Endothelial cell of hepatic sinusoid (primary cell): ENCODE data around the gene SHB.
"Not testable (repeated sequence)": the region's sequence is repeated elsewhere in the genome, so short reads cannot be mapped to it uniquely, and the experiment has no call there.

Source experiments
- in situ Hi-C: cut with HindIII; loops from 2 replicates; pipeline ENCODE4 v1.10.0; 2017; ENCODE audit warnings: low sequenced_read_pairs

Gene SHB

DNA sequence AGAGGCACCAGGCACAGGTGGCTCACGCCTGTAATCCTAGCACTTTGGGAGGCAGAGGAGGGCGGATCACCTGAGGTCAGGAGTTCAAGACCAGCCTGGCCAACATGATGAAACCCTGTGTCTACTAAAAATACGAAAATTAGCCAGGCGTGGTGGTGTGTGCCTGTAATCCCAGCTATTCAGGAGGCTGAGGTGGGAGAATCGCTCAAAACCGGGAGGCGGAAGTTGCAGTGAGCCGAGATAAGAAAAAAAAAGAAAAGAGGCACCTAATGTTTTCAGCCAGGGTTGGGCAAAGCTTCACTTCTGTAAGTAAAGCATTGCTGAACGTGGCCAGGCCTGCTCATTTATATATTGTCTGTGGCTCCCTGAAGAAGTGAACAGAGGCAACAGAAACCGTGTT, 23.1 kb downstream of the SHB start:
- in situ Hi-C loops, result not testable (repeated sequence)

GRCh38 chr9:38044706-38045105, 24.3 kb downstream of the SHB start:
- in situ Hi-C loops, result no loop called here

GRCh38 chr9:38043931-38044623, 24.9 kb downstream of the SHB start:
- in situ Hi-C loops, result no loop called here

GRCh38 chr9:38042626-38043357, 26.2 kb downstream of the SHB start:
- in situ Hi-C loops, result no loop called here

DNA sequence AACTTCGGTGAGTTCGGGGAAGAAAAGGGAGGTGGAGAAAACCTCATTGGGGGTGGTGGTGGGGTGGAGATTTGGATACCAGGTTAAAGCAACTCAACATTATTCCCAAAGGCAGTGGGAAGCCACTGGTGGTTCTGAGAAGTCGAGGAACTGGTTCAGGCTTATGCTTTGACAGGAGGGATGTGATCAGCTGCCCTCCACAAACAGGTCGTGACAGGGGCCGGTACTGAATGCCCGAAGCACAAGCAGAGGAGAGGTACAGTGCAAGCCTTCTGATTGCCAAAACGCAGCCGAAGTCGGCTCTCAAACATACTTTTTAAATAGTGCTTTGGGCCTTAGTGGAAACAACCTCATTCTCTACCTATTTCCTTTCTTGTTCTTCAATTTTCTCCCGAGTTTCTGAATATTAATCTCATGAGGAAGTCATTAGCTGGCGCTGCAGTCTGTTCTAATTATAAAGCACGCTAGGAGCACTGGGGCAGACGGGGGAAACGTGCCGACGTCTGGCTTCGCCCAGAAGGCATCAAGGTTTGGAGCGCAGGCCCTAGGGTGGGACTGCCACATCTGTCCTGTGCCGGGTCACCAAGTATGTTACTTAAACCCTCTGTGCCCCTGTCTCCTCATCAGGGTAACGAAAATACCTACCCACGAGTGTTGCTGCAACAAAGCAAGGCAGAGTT, 27.3 kb downstream of the SHB start:
- in situ Hi-C loops, result no loop called here

DNA sequence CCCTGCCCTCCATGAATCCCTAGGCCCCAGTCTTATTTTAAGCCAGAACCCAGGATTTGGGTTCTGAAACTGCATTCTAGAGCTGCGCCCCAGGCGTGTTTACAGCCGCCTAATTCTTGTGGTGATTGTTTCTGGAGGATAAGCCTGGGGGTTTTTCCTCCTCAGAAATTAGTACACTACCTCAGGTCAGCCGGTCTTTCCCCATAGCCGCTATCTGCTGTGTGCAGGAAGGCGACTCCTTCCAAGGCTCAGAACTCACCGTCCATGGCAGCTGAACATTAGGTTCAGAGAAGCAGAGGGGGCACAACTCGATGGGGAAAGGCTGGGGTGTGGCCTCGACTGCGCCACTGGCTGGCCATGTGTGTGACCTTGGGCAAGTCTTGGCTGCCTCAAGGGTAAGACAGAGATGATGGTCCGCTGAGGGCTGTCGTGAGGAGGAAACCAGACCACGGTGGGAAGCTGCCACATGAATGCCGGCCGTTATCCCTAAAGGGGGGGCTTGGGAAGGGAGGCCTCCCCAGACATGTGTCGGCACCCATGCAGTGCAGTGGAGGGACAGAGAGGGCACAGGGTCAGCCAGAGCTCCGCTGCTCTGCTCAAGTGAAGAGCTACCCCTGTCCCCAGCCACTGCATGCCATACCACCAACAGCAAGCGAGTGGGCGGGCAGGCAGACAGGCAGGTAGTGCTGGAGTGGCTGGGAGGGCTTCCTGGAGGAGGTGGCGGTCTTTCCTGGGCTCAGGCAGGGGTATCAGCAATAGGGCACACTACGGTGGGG, 28.9 kb downstream of the SHB start:
- in situ Hi-C loops, result no loop called here

- in situ Hi-C loops, result no loop called here
Measured at GRCh38 chr9:38039090-38039906, 29.7 kb downstream of the SHB start.

- in situ Hi-C loops, result no loop called here
Measured at GRCh38 chr9:38038307-38039089, 30.5 kb downstream of the SHB start.

- in situ Hi-C loops, result no loop called here
Measured at GRCh38 chr9:38037981-38038306, 31.1 kb downstream of the SHB start.

GRCh38 chr9:38036359-38037084, 32.5 kb downstream of the SHB start:
- in situ Hi-C loops, result no loop called here

- in situ Hi-C loops, result no loop called here
Measured at GRCh38 chr9:38035873-38036272, 33.2 kb downstream of the SHB start.

DNA sequence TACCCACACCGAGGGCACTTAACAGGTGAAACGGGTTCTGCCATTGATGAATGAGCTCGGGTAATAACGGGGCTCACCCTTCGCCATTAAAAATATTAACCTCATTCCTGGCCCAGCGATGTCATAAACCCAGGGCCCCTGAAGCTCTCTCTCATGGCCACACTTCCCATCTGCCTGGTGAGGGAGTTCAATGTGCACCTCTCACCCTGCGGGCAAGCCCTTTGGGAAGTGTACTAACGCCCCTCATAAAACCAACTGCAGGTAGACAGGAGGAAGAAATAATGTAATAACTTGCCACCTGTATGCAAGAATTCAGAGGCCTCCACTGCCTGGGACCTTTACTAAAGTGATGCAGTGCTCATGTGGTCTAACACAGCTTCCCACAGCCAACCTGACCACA, 35.1 kb downstream of the SHB start:
- in situ Hi-C loops, result no loop called here

DNA sequence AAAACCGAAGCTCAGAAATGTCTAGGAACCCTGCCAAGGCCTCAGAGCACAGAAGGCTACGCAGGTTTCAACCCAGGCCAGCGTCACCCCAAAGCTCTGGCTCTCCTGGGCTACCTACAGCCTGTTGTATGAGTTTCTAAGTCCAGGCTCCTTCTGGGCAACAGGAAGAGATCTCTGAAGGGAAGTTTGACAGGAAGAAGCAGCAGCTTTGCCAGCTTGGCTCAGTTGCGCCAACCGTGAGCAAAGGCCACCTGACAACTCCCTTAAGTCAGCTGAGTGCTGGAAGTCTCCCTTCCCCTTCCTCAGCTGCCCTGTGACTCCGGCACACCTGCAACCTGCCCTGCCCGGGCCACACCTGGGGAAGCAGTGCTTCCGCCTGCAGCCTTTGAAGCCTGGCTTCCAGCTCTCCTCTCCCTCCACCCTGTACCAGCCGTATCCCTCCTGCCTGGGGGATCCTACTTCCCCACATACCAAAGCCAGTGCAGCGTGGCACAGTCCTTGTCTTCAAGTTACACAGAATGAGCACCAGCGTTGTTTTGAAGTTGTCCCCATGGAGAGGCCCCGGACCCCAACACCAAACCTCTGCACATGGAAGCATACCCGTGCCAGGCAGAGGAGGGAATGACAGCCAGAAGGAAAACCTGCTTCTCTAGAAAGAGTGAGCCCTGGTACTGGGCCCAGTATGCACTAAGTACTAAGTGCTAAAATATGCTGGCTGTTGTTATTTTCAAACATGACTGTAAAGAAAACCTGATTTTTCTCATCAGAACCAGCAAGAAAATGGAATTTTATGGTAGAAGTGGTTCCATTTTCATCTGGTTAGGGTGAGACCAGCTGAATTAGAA, 36.5 kb downstream of the SHB start:
- in situ Hi-C loops, result no loop called here

DNA sequence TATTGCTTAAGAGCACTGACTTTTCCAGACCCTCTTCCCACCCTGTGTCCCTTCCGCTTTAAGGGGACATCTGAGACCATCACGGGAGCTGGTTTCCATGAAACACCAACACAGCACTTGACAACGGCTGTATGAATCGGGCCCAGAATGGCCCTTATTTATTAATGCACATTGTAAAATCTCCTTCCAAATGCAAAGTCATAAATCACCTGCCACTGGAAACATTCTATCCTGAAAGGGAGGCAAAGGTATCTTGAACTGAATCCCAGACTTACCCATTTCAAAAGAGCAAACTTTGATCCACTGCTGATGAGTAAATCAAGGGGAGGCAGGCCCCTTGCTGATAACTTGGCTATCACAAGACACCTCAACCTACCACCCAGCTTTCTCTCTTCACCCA, 37.4 kb downstream of the SHB start:
- in situ Hi-C loops, result no loop called here

DNA sequence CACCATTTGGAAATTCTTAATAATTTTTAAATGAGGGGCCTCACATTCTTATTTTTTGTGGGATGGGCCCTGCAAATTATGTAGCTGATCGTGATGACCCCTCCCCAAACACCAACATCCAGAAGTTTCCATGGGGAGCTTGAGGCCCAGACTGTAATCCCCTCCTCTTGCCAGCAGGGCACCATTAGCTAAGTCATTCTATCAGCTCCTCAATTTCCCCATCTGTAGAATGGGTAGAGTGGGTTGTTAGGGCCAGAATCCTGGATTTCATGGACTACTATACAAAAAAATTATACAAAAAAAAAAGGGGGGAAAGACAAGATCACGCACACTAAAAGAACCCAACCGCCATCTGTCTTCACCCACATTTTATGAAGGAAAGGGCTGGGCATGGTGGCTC, 38.4 kb downstream of the SHB start:
- in situ Hi-C loops, result no loop called here

DNA sequence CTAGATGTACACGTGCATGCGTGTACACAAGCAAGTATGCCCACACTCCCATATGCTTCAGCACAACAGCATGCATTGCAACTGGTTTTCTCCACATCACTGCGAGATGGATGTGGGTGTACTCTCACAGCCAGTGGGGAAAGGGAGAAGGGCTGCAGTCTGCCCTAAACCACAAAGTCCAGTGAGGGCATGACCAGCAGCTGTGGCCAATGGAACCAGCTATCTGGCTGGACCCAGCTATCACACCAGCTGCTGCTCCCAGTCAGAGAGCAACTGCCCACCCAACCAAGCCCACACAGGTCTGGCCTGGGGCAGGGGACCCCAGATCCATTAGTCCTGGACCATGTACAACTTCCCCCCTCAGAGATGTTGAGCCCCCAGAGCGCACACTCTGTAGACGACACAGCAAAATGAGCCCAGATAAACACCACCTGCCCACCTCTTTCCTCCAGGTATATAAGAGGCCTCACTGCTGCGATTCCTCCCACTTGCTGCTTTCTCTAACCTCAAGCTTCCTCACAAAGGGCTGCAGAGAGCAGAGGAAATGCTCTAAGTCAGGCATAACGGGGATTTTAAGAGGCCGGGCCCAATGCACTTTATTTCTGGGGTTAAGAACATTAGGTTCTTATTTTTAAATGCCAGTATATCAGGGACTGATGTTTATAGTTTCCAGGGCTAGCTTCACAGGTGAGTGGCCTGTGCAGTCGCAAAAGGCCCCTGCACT, 39.0 kb downstream of the SHB start:
- in situ Hi-C loops, result no loop called here

- in situ Hi-C loops, result no loop called here
Measured at GRCh38 chr9:38027714-38028113, 41.3 kb downstream of the SHB start.
